GM21717 (cell line): Measurements from ENCODE around the gene GBF1.
A peak's percentile ranks its signal among the peaks of the same experiment; 100 is the strongest.

Source experiments
- ATAC-seq: cut with Tn5 transposase; IDR thresholded peaks from one replicate; pipeline ENCODE4 v1.9.1; 2021; ENCODE audit warnings: mild to moderate bottlenecking, moderate library complexity; ENCODE audit not compliant: unreplicated experiment

GBF1 gene

GRCh38 chr10:102419269-102420180 is 174.2 kb downstream of the GBF1 start:
- no peak for ATAC-seq

- ATAC-seq = peak; percentile 0
Observed at GRCh38 chr10:102420181-102420713, 174.9 kb downstream of the GBF1 start.

GRCh38 chr10:102420714-102421506 is 175.6 kb downstream of the GBF1 start, which contains the start of gene FBXL15:
FBXL15 (plus strand) TSS chr10:102420836; CDS start chr10:102421130, 294 bp downstream.
- ATAC-seq = peak; percentile 46

DNA sequence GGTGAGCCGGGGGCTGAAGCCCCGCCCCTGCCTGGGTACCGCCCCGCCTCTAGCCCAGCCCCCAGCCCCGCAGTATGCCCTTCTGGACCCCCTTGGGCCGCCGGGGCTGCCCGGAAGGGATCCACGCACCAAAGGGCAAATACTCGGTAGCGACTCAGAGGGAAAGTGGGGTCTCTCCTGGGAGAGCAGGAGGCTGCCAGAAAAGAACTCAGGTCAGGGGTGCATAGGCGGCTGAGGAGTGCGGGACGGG is 176.1 kb downstream of the GBF1 start:
- no peak for ATAC-seq

- ATAC-seq = no peak
Observed at GRCh38 chr10:102421757-102422512, 176.6 kb downstream of the GBF1 start.

DNA sequence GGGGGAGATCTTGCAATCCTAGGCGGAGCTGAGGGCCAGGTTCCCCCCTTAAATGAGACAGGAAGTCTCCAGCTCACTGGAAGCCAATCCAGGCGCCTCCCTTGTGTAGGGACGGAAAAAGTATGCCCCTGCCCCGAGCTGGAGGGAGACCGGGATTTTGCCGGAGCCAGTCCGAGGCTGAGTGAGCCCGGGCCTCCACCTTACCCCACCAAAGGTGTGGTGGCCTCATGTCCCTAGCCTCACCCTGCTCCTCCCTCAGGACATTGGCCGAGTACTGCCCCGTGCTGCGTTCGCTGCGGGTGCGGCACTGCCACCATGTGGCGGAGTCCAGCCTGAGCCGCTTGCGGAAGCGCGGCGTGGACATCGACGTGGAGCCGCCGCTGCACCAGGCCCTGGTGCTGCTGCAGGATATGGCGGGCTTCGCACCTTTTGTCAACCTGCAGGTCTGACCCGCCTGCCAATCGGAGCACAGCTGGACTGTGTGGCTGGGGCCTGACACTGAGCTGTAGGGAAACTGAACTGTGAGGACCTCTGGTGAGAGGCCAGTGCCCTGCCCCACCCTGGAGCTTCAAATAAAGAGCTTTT is 177.3 kb downstream of the GBF1 start:
- no peak for ATAC-seq

DNA sequence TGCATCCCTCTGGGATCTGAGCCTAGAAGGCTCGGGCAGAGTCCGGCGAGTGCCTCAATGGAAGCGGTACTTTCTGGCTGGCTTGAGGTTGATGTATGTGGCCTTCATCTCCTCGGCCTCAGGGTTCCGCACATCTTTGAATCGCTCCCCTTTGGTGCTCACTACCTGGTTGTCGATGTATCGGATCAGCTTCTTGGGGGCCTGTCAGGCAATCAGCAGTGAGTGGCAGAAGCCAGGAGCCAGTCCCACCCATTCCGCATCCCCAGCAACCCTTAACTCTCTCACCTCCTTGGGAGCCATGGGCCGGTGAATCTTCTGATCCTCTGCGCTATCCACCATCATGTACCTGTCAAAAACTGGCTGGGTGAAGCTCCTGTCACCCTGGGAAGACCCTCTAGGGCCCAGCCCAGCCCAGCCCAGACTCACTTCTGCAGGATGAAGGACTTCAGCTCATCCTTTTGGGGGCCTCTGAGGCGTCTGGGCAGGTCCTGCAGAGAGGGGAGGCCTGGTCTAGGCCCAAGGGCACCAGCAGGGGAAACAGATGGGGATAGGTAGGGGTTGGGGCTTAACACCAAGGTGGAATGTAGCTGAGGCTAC is 178.1 kb downstream of the GBF1 start:
- no peak for ATAC-seq

- no peak for ATAC-seq
Observed at GRCh38 chr10:102424145-102424544, 178.8 kb downstream of the GBF1 start.

DNA sequence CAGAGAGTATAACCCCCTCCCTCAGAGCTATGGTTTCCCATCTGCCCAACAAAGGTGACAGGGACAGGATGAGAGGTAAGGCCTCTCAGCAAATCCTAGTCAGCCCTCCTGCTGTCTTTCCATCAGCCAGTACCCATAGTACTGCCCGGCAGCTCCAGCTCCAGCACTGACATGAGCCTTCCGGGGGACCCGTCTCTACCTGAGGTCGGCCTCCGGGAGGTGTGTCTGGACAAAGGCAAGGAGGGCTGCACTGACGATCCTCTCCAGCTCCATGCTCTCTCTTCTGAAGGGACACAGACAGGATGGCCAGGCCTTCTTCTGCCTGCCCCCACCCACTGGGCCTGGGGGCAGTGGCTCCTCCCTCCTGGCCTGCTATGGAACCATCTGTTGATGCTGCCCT is 179.6 kb downstream of the GBF1 start:
- no peak for ATAC-seq

- ATAC-seq = no peak
Observed at GRCh38 chr10:102425444-102425843, 180.1 kb downstream of the GBF1 start.

- no peak for ATAC-seq
Observed at GRCh38 chr10:102426803-102427287, 181.5 kb downstream of the GBF1 start.

GRCh38 chr10:102429468-102429867 is 184.1 kb downstream of the GBF1 start:
- no peak for ATAC-seq

DNA sequence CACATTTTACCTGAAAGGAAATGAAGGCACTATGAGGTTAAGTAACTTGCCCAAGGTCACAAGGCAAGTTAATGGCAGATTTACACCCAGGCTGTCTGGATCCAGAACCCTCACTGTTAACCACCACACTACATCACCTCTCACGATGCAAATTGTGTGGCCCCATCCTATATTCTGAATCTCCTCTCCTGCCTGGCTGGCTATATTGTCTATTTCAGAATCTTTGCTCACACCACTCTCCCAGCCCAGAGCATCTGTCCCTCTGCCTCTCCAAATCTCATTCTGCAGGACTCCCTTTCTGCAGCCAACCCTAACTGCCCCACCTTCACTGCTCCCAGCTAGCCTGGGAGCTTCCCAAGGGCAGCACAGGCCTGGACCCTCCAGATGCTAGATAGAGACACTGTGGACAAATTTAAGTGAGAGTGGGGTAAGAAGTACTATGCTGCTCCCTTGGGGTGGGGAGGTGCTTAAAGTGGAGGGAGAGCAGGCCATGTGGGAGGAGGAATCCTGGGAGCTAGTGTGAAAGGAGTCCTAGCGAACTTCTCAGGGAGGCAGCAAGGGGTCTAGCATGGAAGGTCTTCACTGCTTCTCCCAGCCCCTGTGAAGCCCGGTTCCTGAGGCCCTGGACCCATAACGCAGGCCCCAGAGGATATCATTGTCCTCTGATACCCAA is 186.3 kb downstream of the GBF1 start:
- no peak for ATAC-seq
